ENCODE data around the gene MT1A. TPM values are rescaled to one million over a fixed set of nuclear protein-coding genes. Genes with fewer than 3 reads are reported as not detected.

The MT1A gene
- total and polyA plus RNA-seq, 2 of the 8 experiments (the other 6 are each of a cell fraction or from before 2014, with no cell fraction given) = not detected

DNA sequence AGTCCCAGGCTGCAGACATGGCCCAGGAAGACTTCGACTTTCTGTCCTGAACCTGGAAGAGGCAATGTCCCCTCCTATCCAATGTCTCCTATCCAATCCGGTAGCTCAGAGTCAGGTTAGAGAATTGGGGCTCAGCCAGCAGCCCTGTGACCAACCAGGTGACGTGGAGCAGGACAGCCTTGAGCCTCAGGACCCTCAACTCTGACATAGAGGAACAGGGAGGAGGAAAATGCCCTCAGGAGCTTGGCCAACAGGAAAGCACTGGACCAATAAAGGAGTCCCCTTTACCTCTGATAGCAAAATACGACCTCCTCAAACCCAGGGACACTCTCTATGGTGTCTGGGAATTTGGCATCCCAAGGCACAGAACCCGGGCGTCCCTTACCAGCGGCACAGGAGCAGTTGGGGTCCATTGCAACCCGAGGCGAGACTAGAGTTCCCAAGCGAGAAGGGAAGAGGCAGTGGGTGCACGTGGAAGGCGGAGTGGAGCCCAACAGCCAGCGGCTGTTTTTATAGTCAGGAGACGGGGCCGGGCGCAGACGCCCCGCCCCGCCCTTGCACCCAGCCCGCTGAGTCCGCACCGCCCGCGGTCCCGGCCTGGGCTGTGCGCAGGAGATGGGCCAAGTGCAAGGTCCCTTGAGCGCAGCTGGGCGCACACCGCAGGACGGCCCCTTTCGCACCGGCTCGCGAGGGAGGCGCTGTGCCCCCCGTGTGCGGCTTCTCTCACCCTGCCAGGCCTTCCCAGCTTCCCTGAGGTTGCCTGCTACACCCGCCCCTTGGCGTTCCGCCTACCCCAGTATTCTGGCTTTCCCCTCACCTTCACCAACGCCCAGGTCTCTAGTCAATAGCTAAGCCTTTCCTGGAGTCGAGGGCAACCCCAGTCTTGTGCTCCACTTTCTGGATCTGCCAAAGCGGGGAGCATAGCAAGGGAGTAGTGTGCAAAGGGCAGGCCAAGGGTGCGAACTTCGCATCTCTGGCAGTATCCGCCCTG is 29.4 kb downstream of the MT1A start, which contains the start of gene MT1G (continued):
- no peak for TF ChIP-seq RBBP5 (IDR thresholded peaks at IDR 0.05; ENCODE audit: borderline replicate concordance, low read depth, low read length)
- peak; percentile 38 for TF ChIP-seq KDM4A (IDR thresholded peaks at IDR 0.05; ENCODE audit: low read depth, low read length, severe bottlenecking)
- TF ChIP-seq KDM1A (IDR thresholded peaks at IDR 0.05; ENCODE audit: borderline replicate concordance, low read length) = no peak
- no peak for TF ChIP-seq CEBPB (IDR thresholded peaks at IDR 0.05; ENCODE audit: low read depth, low read length)
- no peak for TF ChIP-seq CBX8 (IDR thresholded peaks at IDR 0.05; ENCODE audit: borderline replicate concordance, low read depth, low read length)
- no peak for TF ChIP-seq HDAC2 (IDR thresholded peaks at IDR 0.05; ENCODE audit: borderline replicate concordance in 1 of 2, low read depth in 2 of 2, low read length in 2 of 2)
- no peak for TF ChIP-seq CHD1 (IDR thresholded peaks at IDR 0.05; ENCODE audit: low read depth, low read length)
- TF ChIP-seq JUND (IDR thresholded peaks at IDR 0.05; ENCODE audit: low read length) = no peak
- no peak for TF ChIP-seq KDM5A (IDR thresholded peaks at IDR 0.05; ENCODE audit: low read length)
- no peak for TF ChIP-seq SIN3A (conservative IDR thresholded peaks at IDR 0.05 in 1 of 2, IDR thresholded peaks at IDR 0.05 in 1 of 2; ENCODE audit: low read depth in 1 of 2, low read length in 2 of 2)

Data from H1 (cell line).